Superior temporal gyrus (tissue), 1 donor: ENCODE measurements around the gene ARHGEF40.
A peak's percentile ranks its signal among the peaks of the same experiment; 100 is the strongest.

Experiments
- DNase-seq: peaks from one replicate; pipeline ENCODE4 v3.0.0-alpha.2; 2016; ENCODE audit errors: extremely low spot score

The ARHGEF40 gene

DNA sequence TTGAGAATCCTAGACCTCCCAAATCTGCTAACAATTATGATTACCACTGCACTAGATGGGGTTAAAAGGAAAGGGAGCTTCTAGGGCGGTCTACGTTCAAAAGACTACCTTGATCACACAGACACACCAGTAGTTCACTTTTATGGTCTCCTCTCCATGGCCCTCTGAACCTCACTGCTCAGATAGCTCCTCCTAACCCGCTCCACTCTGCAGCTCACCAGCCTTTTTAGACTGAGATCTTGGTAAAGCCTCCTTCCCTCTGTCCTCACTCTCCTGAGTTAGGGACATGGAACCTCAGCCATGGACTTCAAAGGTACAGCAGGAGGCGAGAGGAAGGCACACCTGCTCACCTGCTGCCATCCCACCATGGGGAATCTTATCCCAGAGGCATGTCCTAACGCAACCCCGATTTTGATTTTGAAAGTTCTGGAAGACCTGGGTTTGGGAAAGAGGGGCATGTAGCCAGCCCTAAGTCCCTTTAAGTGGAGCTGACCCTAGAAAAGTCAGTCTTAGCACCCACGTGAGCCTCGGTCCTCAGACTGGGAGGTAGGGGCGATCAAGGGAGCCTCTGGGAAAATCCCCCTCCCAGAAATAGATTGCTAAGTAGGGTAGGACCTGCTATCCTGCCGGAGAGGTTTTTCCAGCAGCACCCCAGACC lies 27.0 kb downstream of the ARHGEF40 start:
- DNase-seq: peak; percentile 46

DNA sequence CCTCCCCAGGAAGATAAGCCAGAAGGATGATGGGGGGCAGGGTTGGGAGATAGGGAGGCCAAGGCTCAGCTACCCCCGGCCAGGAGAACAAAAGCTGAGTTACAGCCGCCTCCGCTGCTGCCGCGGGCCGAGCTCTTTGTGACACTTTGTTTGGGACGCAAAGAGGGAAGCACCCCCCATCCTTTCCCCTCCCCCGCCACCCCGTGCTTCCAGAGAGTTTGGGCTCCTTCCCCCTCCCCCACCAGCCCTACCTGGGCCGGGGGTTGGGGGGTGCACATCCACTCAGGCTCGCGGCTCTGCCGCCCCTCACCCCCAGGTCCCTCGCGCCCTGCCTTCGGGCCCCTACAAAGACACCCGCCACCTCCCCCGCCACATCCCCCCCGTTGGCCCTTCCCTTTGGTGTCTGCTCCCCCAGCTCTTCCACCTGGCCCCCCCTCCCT lies 27.6 kb downstream of the ARHGEF40 start:
- no peak for DNase-seq

DNA sequence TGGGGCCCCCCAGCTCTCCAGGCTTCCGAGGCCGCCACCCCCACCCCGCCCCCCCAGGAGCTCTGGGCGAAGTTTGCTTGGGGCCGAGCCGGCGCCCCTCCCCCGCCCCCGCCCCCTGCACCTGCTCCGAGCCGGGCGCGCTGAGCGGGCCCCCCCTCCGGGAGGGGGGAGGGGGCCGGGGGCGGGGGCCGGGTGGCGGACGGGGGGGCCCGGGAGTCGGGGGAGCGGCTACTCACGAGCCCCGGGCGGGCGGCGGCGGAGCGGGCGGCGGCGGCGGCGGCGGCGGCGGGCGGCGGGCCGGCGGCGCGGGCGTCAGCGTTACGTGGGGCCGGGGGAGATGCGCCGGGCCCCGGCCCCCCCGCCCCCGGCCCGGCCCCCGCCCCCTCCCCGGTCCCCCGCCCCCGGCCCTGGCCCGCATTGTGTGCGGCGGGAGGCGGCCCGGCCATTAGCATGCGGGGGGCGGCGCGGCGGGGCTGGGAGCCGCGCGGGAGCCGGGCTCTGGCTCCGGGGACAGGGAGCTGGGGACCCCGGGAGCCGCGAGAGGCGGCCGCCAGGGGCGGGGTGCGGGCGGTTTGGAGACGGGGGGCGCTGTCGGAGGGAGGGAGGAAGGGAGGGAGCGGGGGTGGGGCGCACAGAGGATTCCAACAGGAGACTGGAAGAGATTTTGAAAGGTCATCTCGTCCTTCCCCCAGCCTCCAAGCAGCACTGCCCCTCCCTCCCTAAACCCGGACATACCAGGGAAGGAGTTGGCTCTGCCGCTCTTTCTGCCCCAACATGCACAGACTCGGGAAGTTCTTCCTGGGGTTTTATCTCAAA lies 28.2 kb downstream of the ARHGEF40 start, which contains the start of gene ZNF219:
Gene ZNF219 (minus strand): TSS at position 580 of the 816 bp plus-strand sequence. CDS start 5,064 bp downstream, outside the sequence.
- no peak for DNase-seq

DNA sequence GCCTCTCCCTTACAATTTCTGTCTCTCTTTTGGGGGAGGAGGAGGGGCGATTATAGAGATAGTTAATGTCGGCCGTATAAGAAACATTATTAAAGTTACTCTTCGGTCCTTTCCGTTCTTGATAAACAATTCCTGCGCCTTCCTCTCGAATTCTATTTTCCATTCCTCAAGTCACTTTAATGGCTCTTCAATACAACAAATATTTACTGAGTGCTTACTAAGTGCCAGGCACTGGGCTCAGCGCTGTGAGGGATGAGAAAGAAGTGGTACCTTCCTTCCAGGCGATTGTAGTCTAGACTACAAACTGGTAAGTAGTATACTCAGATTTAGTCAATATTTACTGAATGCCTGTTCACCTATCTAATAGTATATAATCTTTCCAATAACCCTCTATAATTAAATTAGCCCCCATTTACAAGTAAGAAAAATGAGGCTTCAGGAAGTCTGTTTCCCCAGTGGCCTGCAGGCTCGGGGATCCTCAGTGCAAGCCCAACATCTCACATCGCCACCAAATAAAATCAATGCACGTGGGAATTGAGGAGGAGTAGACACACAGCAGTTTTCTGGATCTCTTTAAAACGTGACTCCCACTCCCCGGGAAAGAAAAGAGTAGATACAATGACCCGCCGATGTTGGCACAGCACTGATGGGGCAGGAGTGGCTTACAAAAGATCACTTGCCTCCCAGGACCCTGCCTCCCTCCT lies 28.9 kb downstream of the ARHGEF40 start:
- DNase-seq: peak; percentile 59

DNA sequence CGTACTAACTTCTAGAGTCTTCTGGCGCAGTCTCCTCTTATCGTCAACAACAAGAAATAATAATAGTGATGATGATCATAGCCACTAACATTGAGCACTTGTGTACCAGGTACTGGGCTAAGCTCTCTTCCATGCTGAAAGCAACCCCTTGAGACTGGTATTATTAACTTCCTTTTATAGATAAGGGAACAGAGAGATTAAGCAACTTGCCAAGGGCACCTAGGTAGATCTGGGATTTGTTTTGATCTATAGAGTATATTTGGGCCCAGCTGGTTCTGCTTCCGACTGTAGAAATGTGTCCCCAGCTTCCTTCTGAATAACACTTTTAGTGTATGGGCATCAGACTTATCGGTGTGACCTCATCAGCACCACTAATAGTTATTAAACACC lies 29.5 kb downstream of the ARHGEF40 start:
- no peak for DNase-seq

DNA sequence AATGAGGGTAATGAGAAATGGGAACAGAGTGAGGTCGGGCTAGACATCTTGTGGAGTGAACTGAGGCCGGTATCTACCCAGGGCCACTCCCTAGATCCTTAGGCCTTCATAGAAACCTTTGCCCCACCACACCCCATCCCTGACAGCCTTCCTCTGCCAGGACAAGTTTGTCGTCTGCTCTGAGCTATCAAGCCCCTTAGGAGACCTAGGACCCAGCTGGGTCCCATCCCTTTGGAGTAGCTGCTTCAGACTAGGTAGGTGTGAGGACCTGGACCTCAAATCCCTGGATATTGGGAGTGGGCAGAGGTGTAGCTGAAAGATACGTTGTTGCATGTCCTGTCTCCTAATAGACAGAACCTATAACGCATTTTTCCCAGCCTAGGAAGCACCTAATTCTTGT lies 30.8 kb downstream of the ARHGEF40 start, which contains the start of gene TMEM253:
Gene TMEM253 (plus strand): TSS at position 136 of the 400 bp plus-strand sequence. CDS start 278 bp downstream, outside the sequence.
- DNase-seq: no peak

DNA sequence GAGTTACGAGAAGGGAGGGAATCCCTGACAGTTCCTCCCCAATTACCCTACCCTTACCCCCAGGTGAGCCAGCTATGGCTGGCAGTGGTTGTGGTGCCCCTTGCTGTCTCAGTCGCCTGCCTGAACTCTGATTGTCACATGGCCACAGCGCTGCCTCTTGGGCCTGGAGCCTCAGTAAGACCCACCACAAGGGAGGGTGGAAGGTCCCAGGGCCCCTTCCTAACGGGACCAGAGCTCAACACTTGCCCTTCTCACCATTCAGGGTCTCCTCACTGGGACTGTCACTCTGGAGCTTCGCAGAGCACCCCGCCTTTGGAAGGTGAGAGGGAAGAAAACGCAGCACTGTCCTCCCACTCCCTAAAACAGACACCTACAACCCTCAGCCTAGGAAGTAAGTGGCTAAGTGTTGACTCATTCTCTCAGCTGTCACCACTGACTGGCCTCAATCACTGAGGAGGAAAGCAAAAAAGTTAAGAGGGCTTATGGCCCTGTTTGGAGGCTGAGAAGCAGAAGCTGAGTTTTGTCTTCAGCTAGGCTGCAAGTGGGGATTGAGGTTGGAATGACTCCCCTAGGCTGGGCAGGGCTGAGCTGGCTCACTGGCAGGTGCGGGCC lies 31.8 kb downstream of the ARHGEF40 start:
- DNase-seq: no peak

DNA sequence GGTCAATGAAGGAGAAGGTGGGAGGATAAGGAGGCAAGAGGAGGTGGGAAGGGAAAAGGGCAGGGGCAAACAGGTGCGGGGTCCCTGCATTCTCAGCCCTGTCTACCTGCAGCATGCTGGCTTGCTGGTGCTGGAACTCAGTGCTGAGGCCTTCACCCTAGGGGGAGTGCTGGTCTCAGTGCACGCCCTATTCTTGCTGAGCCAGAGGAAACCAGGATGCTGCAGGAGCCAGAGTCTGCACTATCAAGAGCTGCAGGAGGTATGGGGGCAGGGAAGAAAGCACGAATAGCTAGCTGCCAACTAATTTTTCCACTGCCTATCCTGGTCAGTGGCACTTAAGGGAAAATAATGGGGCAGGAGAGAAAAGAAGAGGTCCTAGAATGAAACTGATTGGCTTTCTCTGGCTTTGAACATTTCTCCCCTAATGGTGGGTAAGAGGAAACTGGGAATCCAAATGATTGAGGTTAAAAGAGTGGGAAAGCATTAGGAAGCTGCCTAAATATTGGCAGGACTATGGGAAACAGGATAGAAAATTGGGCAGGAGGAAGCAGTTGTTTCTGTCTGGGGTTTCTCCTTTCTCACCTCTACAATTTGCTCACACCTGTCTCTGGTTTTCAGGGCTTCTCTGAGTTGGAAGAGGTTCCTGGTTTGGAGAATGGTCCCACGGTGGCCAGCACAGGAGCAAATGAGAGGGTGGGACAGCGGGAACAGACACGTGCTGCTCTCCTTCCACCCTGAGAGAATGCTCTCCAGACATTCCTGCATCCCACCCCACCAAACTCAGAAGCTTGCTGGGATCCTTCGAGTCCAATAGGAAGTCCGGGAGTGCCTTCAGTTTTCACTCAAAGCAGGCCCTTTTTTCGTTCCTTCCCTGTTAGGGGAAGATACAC lies 32.7 kb downstream of the ARHGEF40 start:
- no peak for DNase-seq

DNA sequence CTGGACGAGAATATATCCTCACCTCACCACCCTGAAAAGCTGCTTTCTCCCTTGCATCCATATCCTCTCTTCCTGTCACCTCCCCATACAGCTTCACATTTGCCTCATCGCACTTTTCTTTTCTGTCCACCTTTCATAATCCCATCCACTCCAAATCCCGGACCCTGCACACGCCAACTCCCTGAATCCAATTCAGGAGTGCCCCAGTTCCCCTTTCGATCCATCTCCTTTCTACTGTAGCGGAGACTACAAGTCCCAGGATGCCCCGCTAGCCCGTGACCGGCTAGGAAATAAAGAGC lies 33.3 kb downstream of the ARHGEF40 start:
- no peak for DNase-seq

DNA sequence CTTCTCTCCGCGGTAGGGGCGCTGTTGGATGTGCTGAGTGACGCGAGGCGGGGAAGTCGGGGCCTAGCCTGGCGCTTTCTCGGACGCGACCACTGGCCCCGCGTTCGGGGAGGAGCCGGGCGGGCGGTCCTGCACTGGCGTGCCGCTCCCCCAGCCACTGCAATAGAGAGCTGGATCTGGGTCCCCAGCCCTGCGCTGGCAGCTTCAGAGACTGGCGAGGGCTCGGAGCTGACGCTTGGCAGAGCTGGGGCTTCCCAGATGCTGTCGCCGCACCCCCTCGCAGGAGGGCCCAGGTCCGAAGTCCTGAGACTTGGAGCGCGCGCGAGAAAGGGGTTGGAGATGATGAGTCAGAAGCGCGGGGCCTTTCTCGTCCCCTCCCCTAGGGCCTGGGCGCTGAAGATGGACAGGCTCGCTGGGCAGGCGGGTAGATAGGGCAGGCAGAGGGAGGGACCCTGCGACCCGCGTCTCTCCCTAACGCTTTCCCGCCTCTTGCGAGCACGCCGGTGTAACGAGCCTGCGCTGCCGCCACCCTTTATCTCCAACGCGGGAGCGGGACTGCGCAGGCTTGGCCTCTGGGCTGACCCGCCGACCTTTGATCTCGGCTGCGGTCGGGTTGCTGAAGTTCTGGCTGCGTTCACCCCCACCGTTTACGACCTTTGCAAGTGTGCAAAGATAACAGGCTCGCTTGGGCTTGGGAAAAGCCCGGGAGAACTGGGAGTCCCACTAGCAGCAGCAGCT lies 33.8 kb downstream of the ARHGEF40 start:
- peak; percentile 99 for DNase-seq

DNA sequence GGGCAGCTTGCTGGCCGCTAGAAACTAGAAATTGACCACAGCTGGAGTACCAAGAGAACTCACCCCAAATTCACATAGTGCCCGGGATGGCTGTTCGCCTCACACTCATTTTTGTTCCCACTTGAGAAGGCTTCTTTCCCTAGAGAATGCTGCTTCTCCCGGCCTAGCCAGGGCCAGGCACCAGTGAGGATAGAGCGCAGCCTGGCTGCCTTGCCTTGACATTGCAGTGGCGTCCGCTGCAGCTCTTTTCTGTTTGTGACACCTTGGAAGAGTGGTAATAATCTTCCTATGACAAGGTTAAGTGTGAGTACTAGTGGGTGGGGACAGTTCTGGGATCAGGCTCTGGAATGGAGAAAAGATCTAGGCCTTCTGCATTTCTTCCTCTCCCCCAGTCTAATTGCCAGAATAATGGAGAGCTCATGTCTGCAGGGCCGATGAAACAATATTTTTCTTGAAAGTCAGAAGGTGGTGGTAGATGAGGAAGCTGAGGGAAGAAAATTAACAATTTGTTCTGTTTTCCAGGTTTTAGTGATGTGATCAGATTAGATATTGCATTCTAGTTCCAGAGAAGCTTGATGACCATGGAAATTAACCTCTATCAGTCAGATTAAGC lies 34.5 kb downstream of the ARHGEF40 start:
- DNase-seq: peak; percentile 92

DNA sequence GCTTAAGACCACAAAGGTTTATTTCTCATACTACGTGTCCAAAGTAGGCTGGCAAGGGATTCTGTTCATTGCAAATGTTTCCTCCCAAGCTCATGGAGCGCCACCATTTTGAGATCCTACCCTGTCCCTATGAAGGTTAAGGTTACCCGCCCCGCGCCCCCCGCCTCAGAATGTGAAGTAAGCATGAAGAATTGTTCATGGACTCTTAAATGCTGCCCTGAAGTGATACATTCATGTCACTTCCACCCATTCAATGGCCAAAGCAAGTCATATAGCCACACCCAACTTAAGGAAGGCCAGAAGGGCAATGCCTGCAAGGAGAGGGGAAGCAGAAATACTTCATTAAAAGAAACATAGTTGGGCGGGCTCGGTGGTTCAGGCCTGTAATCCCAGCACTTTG lies 35.0 kb downstream of the ARHGEF40 start:
- DNase-seq: no peak

DNA sequence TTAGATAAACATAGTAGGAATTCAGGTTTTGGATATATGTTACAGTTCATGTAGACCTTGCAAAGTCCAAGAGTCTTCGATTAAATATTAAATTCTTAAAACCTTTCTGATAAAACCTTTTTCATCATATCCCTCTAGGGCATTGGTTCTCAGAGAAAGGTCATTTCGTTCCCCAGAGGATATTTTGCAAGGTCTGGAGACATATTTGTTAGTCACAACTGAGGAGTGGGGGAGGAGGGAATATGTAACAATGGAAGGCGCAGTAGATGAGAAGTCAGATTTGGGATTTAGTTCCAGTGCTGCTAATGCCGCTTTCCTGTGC lies 36.0 kb downstream of the ARHGEF40 start:
- DNase-seq: no peak

DNA sequence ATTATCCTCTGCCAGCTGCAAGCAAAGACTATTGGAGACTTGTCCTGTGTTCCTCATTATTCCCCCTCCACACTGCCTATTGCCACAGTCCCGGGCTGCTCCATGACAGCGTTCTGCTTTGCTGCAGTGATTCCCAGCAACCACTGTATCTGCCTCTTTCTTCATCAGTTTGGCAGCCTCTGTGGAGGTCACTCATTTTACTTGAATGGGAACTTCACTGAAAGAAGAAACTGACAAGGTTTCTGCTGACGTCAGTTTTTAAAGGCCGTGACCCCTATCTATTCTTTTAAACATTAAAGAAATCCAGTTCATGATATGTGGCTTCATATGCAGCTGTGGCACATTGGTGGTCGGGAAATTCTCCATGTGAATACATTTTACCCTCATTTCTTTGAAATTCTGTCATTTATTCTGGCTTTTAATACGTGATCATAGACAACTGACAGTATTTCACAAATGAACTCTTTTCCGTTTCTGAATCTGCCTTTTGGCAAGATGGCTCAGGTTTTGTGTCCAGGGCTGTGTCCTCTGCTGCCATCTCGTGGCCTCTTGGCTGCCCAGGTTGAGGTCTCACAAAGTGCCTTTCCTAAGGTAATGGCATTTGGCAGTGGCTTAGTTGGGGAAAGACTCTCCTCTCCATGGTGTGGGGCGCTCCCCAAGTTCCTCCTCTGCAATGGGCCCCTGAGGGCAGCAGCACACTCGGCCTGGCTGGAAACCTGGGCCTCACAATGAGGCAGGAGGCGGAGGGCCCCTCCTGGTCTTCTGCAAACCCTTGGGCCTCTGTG lies 36.6 kb downstream of the ARHGEF40 start:
- DNase-seq: peak; percentile 90

DNA sequence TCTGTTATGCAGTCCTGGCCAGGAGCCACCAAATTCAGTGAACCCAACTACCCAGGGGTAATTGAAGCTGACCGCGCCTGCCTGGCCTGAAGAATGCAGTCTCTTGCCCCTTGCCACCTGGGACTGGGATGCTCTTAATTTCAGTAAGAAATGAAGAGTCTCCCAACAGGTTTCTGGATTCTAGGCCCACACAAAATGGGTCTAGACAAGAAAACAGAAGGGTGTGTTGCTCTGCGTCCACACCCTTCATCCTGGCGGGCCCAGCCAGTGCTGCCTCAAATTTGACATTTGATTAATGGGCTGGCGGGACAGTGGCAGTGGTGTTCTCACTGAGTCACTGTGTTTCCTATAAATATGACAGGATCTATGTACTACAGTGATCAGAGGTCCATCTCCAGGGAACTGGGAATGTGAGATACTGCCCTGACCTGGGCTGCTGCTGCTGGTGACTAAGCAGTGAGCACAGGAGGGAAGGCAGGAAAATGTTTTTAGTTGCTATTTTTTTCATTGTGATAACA lies 37.2 kb downstream of the ARHGEF40 start:
- no peak for DNase-seq

DNA sequence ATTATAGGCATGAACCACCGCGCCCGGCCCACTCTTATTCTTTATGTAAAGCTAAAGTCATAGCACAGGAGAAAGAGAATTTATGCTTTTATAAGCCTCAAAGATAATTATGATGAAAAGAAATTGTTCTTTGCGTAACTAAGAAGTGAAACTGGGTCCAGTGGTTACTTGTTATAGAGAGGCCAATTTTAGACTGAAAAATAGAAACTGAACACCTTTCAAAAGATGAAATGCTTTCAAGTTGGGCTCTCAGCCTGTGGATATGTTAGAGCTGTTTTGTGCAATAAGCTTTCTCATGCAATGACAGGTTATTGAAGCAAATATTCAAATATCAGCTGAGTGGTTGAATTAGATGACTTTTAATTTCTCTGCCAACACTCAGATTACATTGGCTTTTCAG lies 38.7 kb downstream of the ARHGEF40 start:
- DNase-seq: no peak

DNA sequence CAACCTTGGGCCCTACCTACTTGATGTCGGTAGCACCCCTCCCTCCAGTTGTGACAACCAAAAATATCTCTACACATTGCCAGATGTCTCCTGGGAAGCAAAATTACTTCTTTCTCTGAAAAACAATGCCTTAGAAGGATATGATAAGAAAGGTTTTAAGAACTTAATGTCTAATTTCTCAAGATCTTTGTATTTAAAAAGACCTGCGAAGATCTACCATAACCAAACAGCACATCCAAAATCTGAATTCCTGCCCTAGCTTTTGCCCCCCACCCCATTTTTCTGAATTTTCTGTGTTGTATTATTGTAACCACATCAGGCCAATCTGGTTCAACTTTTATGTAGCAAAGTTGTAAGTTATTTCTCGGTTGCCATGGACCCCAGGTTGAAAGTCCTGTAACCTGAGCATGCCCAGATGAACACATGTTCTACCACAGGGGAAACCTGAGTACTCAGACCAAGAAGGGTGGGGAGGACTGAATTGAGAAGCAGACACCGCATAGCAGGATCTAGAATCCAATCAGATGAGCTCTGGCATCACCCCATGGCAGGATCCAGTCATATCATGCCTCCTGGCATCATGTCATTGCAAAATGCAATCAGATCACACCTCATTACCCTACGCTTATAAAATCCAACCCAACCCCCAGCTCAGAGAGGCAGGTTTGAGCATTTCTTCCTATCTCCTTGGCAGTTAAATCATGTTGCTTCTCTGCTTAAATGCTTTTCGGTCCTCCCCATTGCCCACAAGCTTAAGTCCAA lies 39.5 kb downstream of the ARHGEF40 start:
- DNase-seq: no peak

DNA sequence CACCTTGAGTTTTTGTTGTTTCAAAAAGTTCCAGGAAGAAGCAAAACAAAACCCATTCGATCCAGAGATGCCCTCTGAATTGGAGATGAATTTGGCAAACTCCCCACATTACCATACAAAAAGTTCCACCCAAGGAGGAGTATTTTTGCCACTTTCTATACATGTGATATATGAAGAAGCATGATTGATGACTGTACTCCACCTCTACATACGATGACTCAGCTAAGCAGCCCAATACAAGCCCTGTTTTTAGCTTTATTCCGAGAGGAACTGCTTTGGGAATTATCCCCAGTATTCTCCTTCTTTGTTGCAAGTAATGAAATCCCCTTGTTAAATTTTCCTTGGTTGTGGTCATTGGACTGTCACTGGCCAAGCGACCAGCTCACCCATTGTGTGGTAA lies 42.2 kb downstream of the ARHGEF40 start:
- no peak for DNase-seq
